Lower leg skin (tissue), 4 donors: ENCODE data around the gene NHLRC2. TPM values are rescaled to one million over a fixed set of nuclear protein-coding genes. Genes with fewer than 3 reads are reported as not detected.

Experiments
- DNase-seq, 2 donors: peaks; one replicate each; pipeline ENCODE4 v3.0.0-alpha.2; 2019; ENCODE audit warnings: low spot score in 2 of 2
- H3K4me3 ChIP-seq: fragments of 200-600 bp; sonication (generic); 2 replicates; pipeline ENCODE4 v1.5.1; 2017; ENCODE audit warnings: mild to moderate bottlenecking, low read depth; ENCODE audit not compliant: poor library complexity, severe bottlenecking
- CTCF ChIP-seq, 3 donors: fragments of 450-650 bp; IDR thresholded peaks; one replicate each; pipeline ENCODE4 v1.5.1; 2016; ENCODE audit warnings: antibody characterized with exemption in 3 of 3, mild to moderate bottlenecking in 3 of 3, moderate library complexity in 2 of 3
- POLR2A ChIP-seq, 2 donors: fragments of 450-650 bp; IDR thresholded peaks; one replicate each; pipeline ENCODE4 v1.6.1; 2016 to 2017; ENCODE audit warnings: antibody characterized with exemption in 2 of 2, mild to moderate bottlenecking in 1 of 2, moderate library complexity in 1 of 2
- WGBS, 2 donors: methylation state at CpG; one replicate each; pipeline ENCODE4 v1.1.5; 2018; 5-methylcytosine and 5-hydroxymethylcytosine counted together
- intact Hi-C: fragments of 100-400 bp; cut with DNase I; formaldehyde crosslinking; loops from one replicate; pipeline ENCODE4 v1.15.0; 2023; ENCODE audit warnings: low total_unique reads
- total RNA-seq, 4 donors: library from RNA; depleted of rRNA; stranded (reverse); fragments of >200 nt; gene quantifications; one replicate each; pipeline ENCODE4 v1.1.0, GENCODE V29; 2016

The NHLRC2 gene
- total RNA-seq, 4 donors from 2014 or later, result 18.9 to 71.2 (median 48.0) TPM

GRCh38 chr10:113958631-113959382 is 104.3 kb downstream of the NHLRC2 start:
- H3K4me3 ChIP-seq, result no peak overlapping the region
- intact Hi-C loops, result no loop called here
- 51 to 54% methylated on average over 11 of the region's 11 CpGs for WGBS, 2 donors
- DNase-seq, result no peak
- TF ChIP-seq POLR2A (IDR thresholded peaks at IDR 0.05) (no peak), CTCF (IDR thresholded peaks at IDR 0.05) (no peak)

- H3K4me3 ChIP-seq, result no peak overlapping the region
- no peak for DNase-seq
- intact Hi-C loops, result no loop called here
- 70 to 71% methylated on average over 6 of the region's 6 CpGs for WGBS, 2 donors
- no peak for TF ChIP-seq POLR2A (IDR thresholded peaks at IDR 0.05)
- no peak for TF ChIP-seq CTCF (IDR thresholded peaks at IDR 0.05)
Observed at GRCh38 chr10:113959383-113959760, 104.9 kb downstream of the NHLRC2 start.

GRCh38 chr10:113960617-113961181 is 106.2 kb downstream of the NHLRC2 start:
- WGBS, 2 donors, result 71 to 88% methylated on average over 11 of the region's 11 CpGs
- peak in 1 of 2 donors; percentile 53 for DNase-seq
- TF ChIP-seq POLR2A (IDR thresholded peaks at IDR 0.05), result no peak
- TF ChIP-seq CTCF (IDR thresholded peaks at IDR 0.05), result no peak
- intact Hi-C loops, result no loop called here
- no peak overlapping the region for H3K4me3 ChIP-seq

- TF ChIP-seq POLR2A (IDR thresholded peaks at IDR 0.05) (no peak), CTCF (IDR thresholded peaks at IDR 0.05) (no peak)
- DNase-seq, result no peak
- WGBS, 2 donors, result 80% methylated on average over 14 of the region's 14 CpGs
- intact Hi-C loops, result no loop called here
- no peak overlapping the region for H3K4me3 ChIP-seq
Observed at GRCh38 chr10:113961182-113962031, 106.9 kb downstream of the NHLRC2 start.

- no peak for TF ChIP-seq POLR2A (IDR thresholded peaks at IDR 0.05)
- no peak for TF ChIP-seq CTCF (IDR thresholded peaks at IDR 0.05)
- intact Hi-C loops, result no loop called here
- no peak for DNase-seq
- H3K4me3 ChIP-seq, result no peak overlapping the region
- WGBS, 2 donors, result 64 to 72% methylated on average over 2 of the region's 2 CpGs
Observed at GRCh38 chr10:113965077-113965476, 110.6 kb downstream of the NHLRC2 start.
